Cortex of kidney (tissue), 1 donor: ENCODE results near the gene CD300LG.
"Not testable (repeated sequence)": the region's sequence is repeated elsewhere in the genome, so short reads cannot be mapped to it uniquely, and the experiment has no call there.

ENCODE experiments used
- DNase-seq: peaks from one replicate; lab custom pipeline; 2025; lab: John Stamatoyannopoulos, UW

Gene CD300LG

DNA sequence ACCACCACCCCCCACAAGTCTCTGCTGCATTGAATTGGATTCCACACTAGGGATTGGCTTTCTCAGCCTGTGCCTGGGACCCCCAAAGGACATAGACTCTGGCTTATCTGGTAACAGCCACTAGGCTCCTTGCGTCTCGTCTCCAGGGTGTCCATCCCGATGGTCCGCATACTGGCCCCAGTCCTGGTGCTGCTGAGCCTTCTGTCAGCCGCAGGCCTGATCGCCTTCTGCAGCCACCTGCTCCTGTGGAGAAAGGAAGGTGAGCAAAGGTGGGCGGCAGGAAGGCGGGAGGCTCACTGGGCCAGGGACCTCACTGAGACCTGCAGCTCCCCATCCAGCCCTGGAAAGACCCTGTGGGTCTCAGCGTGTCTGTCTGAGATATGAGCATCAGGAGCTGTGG, 8.1 kb downstream of the CD300LG start:
- no peak for DNase-seq

DNA sequence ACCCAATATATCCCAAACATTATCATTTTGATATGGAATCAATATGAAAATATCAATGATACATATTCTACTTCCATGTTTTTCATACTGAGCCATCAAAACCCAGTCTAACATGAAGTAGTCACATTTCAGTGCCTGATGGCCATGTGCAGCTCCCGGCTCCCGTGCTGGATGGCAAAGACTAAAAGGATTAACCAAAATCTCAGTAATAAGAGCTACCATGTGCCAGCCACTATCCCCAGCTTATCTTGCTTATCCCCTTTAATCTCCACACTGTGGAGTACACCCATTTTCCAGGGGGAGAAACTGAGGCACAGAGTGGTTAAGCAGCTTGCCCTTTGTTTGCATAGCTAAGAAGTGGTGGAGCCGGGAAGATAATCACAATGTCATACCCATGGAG, 9.2 kb downstream of the CD300LG start:
- no peak for DNase-seq

- no peak for DNase-seq
These were observed 10.2 kb downstream of the CD300LG start for GRCh38 chr17:43857141-43857540.

GRCh38 chr17:43857957-43858600, 11.1 kb downstream of the CD300LG start:
- DNase-seq = no peak

DNA sequence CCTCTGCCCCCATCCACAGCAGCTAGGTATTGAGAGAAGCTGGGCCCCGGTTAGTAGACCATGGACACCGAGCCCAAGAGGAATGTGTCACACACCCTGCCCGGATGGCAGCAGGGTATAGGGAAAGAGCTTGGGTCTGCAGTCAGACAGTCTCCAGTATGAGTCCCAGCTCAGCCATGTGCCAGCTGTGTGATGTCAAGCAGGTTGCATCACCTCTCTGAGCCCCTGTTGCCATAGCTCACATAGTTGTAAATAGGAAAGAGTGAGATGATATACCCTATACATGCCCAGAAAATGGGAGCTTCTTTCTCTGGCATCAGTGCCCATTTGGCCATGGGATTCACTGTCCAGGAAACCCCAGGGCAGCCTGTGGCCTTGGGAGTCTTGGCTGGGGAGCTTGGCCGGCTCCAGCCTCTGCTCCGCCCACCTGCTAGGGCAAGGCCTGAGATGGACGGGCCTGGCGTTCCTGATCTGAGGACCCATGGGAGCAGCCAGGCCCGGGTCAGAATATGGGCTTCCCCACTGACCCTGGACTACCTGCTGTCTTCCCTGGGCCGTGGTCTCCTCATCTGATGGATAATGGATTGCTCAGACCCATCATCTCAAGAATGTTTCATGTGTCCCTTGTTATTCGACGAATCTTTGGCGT, 13.2 kb downstream of the CD300LG start:
- no peak for DNase-seq

DNA sequence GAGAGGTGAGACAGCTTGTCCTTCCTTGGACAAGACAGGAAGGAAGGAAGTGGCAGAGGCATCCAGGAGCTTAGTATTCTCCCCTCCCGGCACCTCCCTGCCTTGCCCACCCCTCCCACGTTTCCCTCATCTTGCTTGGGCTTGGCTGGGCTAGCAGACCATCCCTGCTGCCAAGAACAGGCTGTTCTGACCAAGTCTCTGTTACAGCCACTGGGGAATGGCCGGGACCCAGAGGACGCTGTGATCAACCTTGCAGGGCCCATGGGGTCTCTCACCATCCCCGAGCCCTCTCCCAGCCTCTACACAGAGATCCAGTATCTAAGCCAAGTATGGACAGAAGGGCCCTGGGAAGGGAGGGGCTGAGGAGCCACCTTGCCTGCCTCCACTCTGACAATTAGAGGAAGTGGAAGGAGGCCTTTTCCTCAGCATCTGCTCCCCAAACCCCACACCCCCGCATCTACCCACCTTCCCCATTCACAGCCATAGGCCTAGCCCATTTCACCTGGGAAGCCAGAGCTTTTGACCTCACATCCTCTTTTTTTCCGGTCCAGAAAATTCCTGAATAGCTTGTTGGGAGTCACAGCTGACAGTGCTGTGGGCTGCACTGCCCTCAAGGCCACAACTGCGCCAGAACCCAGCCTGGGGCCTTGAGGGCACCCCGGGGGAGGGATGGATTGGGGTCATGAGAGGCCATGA, 14.1 kb downstream of the CD300LG start:
- no peak for DNase-seq

DNA sequence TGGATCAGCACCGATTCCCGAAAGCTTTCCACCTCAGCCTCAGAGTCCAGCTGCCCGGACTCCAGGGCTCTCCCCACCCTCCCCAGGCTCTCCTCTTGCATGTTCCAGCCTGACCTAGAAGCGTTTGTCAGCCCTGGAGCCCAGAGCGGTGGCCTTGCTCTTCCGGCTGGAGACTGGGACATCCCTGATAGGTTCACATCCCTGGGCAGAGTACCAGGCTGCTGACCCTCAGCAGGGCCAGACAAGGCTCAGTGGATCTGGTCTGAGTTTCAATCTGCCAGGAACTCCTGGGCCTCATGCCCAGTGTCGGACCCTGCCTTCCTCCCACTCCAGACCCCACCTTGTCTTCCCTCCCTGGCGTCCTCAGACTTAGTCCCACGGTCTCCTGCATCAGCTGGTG, 15.0 kb downstream of the CD300LG start:
- DNase-seq = no peak

DNA sequence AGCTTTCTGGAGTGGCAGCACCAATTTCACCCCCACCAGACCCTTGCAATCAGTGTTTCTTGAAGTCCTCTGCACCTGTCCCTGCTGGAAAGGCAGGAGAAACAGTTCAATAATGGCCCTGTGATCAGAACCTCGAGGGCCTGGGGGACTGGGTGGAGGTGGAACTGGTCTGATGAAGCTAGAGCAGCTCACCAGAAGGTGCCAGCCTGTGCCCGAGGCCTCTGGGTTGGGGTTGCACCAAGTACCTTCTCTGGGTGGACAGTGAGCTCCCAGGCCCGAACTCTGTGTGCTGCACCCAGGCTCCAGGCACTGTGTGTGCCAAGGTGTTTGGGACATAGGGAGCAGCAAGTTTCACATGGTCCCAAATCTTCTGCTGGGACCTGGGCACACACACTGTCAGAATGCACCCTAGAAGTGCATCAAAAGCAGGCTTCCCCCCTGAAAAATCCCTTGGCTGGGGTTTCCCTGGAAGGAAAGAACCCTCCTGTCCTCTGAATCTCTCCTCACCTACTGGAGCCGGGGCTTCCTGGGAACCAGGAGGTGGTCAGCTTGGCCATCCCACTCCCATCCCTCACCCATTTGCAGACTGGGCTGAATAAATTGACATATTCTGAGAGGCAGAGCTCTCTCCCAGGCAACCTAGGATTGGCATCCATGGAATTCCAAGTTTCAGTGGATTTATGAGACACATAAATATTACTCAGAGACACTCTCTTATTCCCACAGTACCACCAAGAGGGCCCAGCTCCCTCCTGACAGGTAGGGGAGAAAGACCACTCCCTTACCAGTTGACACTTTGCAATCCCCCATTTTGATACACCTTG, 17.4 kb downstream of the CD300LG start:
- DNase-seq = no peak

- DNase-seq = no peak
These were observed 21.4 kb downstream of the CD300LG start for GRCh38 chr17:43868226-43868994.

- not testable (repeated sequence) for DNase-seq
These were observed 22.1 kb downstream of the CD300LG start for GRCh38 chr17:43869031-43869430.

- no peak for DNase-seq
These were observed 25.1 kb downstream of the CD300LG start for GRCh38 chr17:43871946-43872690.

- no peak for DNase-seq
These were observed 26.1 kb downstream of the CD300LG start for GRCh38 chr17:43873091-43873490.

- DNase-seq = no peak
These were observed 26.8 kb downstream of the CD300LG start for GRCh38 chr17:43873815-43874214.

GRCh38 chr17:43874293-43874692, 27.3 kb downstream of the CD300LG start:
- DNase-seq = no peak

- no peak for DNase-seq
These were observed 28.6 kb downstream of the CD300LG start for GRCh38 chr17:43875476-43876147.

DNA sequence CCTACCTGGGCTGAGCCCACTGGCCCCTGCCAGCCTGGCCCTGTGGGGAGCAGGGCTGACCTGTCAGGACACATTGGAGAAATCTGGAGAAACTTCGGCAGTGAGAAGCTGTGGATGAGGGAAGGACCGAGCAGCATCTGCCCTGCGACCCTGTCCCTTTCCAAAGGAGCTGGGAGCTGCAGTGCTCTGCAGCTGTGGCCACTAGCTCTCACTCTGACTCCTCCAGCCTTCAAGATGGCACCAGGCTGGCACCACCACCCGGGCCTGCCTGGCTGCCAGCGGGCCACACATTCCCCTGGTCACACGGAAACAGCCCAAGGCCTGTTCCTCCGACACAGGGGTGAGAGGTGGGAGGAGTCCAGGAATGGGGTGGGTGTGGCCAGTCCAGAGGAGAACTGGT, 30.1 kb downstream of the CD300LG start:
- DNase-seq = no peak

GRCh38 chr17:43877451-43878155, 30.6 kb downstream of the CD300LG start:
- no peak for DNase-seq

DNA sequence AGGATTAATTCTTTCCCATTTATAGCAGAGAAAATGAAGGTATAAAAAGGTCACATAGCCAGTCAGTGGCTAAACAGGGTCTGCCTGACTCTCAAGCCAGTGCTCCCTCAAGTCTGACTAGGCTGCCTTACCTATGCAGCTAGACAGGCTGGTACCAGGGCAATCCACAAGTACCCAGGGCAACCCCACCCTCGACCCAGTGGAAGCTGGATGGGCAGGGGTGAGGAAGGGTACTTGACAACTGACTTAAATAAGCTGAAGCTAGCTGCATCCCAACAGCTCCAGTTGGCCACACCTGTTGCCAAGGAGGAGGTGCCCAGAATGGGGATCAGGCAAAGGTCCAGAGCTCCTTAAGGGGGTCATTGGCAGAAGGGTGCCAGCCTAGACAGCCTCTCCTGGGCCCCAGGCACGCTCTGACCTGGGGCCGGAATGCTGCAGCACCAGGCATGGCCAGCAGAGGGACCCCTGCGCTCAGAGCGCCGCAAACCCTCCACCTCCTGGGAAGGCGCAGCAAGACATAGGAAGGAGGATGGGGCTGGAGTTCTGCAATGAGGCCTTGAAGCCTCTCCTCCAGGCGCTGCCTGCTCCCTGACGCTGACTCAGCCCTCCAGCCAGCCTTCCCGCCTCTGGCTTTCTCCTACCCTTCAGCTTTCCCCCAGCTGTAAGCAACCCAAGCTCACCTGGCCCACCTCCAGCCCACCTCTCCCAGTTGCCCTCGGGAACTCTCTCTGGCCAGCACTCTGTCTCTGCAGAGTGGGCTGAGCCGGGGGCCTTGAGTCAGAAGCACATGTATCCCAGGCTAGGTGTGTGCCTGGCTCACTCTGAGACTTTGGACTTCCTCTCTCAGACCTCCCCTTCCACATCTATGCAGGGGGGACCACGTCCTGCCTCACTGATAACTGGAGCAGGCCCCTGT, 31.5 kb downstream of the CD300LG start:
- DNase-seq = no peak
